Mesodermal cell (in vitro differentiated cells): Measurements from ENCODE around the gene MKNK2.

Experiments
- H3K27ac ChIP-seq: 2 replicates; pipeline ENCODE4 v1.7.0; 2013; ENCODE audit warnings: mild to moderate bottlenecking, low read depth, low read length, moderate library complexity; ENCODE audit not compliant: severe bottlenecking
- H3K36me3 ChIP-seq: 2 replicates; pipeline ENCODE4 v1.7.1; 2013; ENCODE audit warnings: mild to moderate bottlenecking, low read length, moderate library complexity; ENCODE audit not compliant: control insufficient read depth, insufficient read depth
- H3K4me1 ChIP-seq: one replicate; pipeline ENCODE4 v1.7.1; 2013; ENCODE audit warnings: mild to moderate bottlenecking, low read length; ENCODE audit not compliant: insufficient read depth, control insufficient read depth, poor library complexity, severe bottlenecking
- H3K4me3 ChIP-seq: 2 replicates; pipeline ENCODE4 v1.7.0; 2013; ENCODE audit warnings: low read length, control low read depth, mild to moderate bottlenecking; ENCODE audit not compliant: insufficient read depth, poor library complexity, severe bottlenecking; ENCODE audit errors: extremely low read depth
- H3K9me3 ChIP-seq: 2 replicates; pipeline ENCODE4 v1.7.1; 2013; ENCODE audit warnings: mild to moderate bottlenecking, low read length, moderate library complexity; ENCODE audit not compliant: control insufficient read depth
- WGBS, 2 experiments: methylation state at CpG; one replicate each; pipeline ENCODE4 v1.1.5; 2013; ENCODE audit warnings: missing lambda C conversion rate in 2 of 2; ENCODE audit not compliant: insufficient coverage in 2 of 2; 5-methylcytosine and 5-hydroxymethylcytosine counted together

Gene MKNK2

GRCh38 chr19:2062770-2063169, 11.7 kb upstream of the MKNK2 start:
- Histone ChIP-seq H3K27ac (no peak overlapping the region), H3K36me3 (no peaks in the 10 kb centered on the region), H3K4me3 (no peak overlapping the region), H3K9me3 (no peaks in the 10 kb centered on the region), H3K4me1 (peaks cover 36% of the 10 kb centered on the region)
- 90 to 93% methylated on average over 8 of the region's 9 CpGs for WGBS, 2 experiments

GRCh38 chr19:2062389-2062729, 11.3 kb upstream of the MKNK2 start:
- 80 to 93% methylated on average over 9 to 10 of the region's 10 CpGs for WGBS, 2 experiments
- no peak overlapping the region for H3K27ac ChIP-seq

GRCh38 chr19:2061495-2062388, 10.7 kb upstream of the MKNK2 start:
- Histone ChIP-seq H3K9me3 (no peaks in the 10 kb centered on the region), H3K4me3 (peak overlapping the region; percentile 60), H3K27ac (peak overlapping the region; percentile 97), H3K4me1 (peaks cover 38% of the 10 kb centered on the region), H3K36me3 (no peaks in the 10 kb centered on the region)
- WGBS, 2 experiments: 7% methylated on average over 38 to 46 of the region's 50 CpGs

More at GRCh38 chr19:2062389-2062729, 11.3 kb upstream of the MKNK2 start:
- H3K4me1 ChIP-seq: peaks cover 38% of the 10 kb centered on the region
- no peaks in the 10 kb centered on the region for H3K36me3 ChIP-seq
- no peaks in the 10 kb centered on the region for H3K9me3 ChIP-seq
- peak overlapping the region; percentile 60 for H3K4me3 ChIP-seq

DNA sequence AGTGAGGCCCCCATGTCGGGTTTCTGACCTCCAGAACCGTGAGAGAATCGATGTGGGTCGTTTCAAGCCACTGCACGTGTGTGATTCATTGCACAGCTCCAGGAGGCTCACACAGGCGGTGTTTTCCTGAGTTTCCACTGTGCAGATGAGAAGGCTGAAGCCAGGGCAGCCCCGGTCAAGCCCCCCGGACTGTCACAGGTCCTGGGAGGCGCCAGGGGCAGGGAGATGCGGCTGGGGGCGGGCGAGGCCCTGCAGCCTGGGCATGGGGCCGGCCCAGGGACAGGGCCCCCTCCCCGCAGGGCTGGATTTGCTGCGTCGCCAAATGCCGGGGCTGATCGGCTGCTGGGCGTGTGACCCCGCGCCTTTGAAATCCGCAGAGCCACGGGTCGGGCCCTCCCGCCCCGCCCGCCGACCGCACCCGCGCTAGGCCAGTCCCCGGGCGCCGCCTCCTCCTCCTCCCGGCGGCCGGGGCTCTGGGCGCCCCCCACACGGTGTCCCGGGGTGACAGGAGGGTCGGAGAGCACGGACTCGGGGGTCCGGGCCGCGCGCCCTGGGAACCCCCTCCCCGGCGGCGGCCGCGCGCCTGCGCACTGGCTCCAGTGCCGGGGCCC, 9.9 kb upstream of the MKNK2 start:
- H3K27ac ChIP-seq: peak overlapping the region; percentile 97
- H3K36me3 ChIP-seq: no peaks in the 10 kb centered on the region
- 0 to 1% methylated on average over 34 to 45 of the region's 55 CpGs for WGBS, 2 experiments
- H3K4me3 ChIP-seq: peak overlapping the region; percentile 60
- H3K4me1 ChIP-seq: peaks cover 42% of the 10 kb centered on the region
- no peaks in the 10 kb centered on the region for H3K9me3 ChIP-seq

- 69 to 70% methylated on average over 11 to 22 of the region's 24 CpGs for WGBS, 2 experiments
- H3K36me3 ChIP-seq: no peaks in the 10 kb centered on the region
- H3K4me3 ChIP-seq: no peak overlapping the region
- H3K9me3 ChIP-seq: no peaks in the 10 kb centered on the region
- H3K27ac ChIP-seq: peak overlapping the region; percentile 97
- H3K4me1 ChIP-seq: peaks cover 44% of the 10 kb centered on the region
These were observed 8.6 kb upstream of the MKNK2 start for GRCh38 chr19:2059422-2060201.

DNA sequence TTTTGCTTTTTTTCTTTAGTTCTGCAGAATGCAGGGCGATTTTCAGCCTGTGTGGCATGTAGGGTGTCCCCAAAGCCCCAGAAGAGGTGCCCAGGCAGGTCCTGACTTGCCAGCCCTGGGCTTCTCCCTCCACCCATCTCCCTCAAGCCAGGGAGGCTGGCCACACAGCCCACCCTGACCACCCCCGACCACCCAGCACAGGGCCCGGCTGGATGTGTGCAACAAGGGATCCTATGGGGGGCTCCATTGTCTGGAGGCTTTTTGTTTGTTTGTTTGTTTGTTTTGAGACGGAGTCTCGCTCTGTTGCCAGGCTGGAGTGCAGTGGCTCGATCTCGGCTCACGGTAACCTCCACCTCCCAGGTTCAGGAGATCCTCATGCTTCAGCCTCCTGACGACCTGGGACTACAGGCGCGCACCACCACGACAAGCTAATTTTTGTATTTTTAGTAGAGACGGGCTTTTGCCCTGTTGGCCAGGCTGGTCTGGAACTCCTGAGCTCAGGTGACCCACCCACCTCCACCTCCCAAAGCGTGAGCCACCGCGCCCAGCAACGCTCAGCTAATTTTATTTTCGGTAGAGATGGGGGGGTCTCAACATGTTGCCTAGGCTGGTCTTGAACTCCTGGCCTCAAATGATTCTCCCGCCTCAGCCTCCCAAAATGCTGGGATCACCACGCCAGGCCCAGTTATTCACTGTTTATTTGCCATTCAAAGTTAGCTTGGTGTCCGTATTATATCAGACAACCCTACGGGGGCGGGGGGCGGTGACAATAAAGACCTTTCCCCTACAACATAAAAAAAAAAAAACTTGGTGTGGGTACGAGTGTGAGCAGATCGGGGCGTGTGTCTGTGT, 7.8 kb upstream of the MKNK2 start:
- no peaks in the 10 kb centered on the region for H3K36me3 ChIP-seq
- H3K27ac ChIP-seq: peak overlapping the region; percentile 97
- peaks cover 44% of the 10 kb centered on the region for H3K4me1 ChIP-seq
- no peak overlapping the region for H3K4me3 ChIP-seq
- 95% methylated on average over 17 to 18 of the region's 27 CpGs for WGBS, 2 experiments
- H3K9me3 ChIP-seq: no peaks in the 10 kb centered on the region

GRCh38 chr19:2057484-2058469, 6.7 kb upstream of the MKNK2 start:
- no peaks in the 10 kb centered on the region for H3K36me3 ChIP-seq
- WGBS, 2 experiments: 93% methylated on average over 22 to 23 of the region's 23 CpGs
- H3K27ac ChIP-seq: peak overlapping the region; percentile 97
- H3K9me3 ChIP-seq: no peaks in the 10 kb centered on the region
- no peak overlapping the region for H3K4me3 ChIP-seq
- H3K4me1 ChIP-seq: peaks cover 44% of the 10 kb centered on the region

DNA sequence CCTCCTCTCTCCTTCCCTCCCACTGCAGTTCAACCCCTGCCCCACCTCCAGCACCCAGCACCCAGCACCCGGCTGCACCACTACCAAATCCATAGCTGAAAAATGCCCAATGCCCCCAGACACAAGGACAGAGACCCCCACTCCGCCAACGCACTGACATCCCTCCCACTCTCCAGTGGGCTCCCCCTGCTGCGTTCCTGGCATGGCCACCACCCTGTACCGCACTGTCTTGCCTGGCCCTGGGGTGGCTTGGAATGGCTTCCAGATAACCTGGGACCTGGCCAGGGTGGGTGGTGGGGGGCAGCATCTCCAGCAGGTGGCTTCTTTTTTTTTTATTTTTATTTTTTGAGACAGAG, 5.8 kb upstream of the MKNK2 start:
- H3K4me1 ChIP-seq: peaks cover 40% of the 10 kb centered on the region

DNA sequence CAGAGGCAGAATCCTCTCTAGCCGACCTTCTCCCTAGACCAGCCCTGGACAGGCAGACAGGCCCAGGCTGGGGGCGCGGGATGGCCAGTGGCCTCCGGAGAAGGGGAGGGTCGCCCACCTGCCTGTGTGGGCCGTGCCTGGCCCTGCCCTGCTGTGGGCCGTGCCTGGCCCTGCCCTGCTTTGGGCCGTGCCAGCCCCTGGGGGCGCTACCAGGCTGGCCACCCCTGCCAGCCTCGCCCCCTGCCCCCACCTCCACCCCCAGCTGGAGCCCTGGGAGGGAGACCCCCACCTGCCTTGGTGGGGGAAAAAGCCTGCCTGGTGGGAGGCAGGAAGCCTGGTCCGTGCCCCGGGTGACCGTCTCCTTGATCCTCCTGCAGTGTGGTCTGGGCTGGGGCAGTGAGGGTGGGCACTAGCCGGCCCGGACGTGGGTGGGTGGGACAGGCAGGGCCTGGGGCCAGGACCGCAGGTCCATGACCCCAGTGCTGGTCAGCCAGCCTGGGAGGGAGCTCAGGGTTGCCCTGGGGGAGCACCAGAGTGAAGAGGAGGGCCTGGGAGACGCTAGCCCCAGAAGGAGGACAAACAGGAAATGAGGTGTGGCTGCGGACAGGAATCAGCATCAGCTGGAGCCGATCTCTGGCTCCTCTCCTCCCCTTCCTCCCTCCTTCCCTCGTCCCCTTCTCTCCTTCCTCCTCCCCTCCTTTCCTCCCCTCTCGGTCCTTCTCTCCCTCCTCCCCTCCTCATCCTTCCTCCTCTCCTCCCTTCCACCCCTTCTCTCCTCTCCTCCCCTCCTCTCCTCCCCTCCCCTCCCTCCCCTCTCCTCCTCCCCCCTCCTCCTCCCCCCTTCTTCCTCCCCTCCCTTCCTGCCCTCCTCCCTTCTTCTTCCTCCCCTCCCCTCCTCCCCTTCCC, 5.1 kb upstream of the MKNK2 start:
- Histone ChIP-seq H3K4me1 (peaks cover 42% of the 10 kb centered on the region), H3K36me3 (no peaks in the 10 kb centered on the region), H3K9me3 (no peaks in the 10 kb centered on the region), H3K27ac (peak overlapping the region; percentile 41), H3K4me3 (no peak overlapping the region)
- WGBS, 2 experiments: 34 to 58% methylated on average over 11 to 12 of the region's 22 CpGs

More for the DNA sequence above, 5.8 kb upstream of the MKNK2 start:
- Histone ChIP-seq H3K9me3 (no peaks in the 10 kb centered on the region), H3K36me3 (no peaks in the 10 kb centered on the region), H3K27ac (no peak overlapping the region), H3K4me3 (no peak overlapping the region)
- WGBS, 2 experiments: 76 to 100% methylated on average over 1 to 3 of the region's 5 CpGs
